RPMI8226 (cell line): ENCODE data around the gene BUB1.
A peak's percentile ranks its signal among the peaks of the same experiment; 100 is the strongest.
"Not testable (repeated sequence)": the region's sequence is repeated elsewhere in the genome, so short reads cannot be mapped to it uniquely, and the experiment has no call there.

ENCODE experiments used
- DNase-seq: peaks from one replicate; pipeline ENCODE4 v3.0.0-alpha.2; 2015

The BUB1 gene

DNA sequence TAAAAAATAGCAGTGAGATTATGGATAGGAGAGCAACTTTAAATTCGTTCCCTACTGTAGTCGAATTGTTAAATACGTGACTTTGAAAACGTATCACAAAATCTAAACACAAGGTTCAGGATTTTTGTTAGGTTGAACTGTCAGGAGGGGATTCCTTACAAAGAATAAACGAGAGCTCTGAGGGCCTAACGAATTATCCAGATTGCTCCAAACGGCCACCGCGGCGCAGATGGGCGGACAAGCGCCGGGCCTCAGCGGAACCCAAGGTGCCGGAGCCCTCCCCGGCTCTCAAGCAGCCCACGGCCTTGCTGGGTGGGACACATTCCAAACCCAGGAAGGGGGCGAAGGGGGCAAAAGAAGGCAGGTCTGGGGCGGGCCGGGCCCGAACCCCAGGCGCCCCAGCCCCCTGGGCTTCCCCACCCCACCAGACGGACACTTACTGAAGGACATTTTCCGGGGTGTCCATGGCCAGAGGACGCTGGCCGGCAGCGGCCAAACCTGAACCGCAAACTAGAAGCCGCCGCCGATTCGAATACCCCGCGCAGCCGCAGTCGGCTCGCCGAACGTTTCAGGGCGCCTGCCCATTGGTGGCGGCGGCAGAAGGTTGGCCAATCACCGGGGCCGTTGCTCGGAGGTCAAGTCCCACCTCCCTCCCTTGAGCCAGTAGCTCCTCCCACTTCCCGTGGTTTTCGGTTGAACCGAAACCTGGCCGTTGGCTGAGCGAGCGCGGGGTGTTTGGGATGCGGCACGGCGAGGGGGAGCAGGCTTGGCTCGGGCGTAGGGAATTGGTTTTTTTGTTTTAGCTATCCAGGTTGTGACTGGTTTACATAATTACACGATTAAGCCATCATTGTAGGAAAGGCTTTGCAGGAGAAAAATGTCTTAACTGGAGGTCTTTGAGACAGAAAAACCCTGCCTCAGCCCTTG, at the start of gene BUB1:
Gene BUB1, minus strand, starts transcription at position 534 of the 927 bp plus-strand sequence. Its CDS starts 68 bp downstream, at position 466.
- DNase-seq, result peak; percentile 98

DNA sequence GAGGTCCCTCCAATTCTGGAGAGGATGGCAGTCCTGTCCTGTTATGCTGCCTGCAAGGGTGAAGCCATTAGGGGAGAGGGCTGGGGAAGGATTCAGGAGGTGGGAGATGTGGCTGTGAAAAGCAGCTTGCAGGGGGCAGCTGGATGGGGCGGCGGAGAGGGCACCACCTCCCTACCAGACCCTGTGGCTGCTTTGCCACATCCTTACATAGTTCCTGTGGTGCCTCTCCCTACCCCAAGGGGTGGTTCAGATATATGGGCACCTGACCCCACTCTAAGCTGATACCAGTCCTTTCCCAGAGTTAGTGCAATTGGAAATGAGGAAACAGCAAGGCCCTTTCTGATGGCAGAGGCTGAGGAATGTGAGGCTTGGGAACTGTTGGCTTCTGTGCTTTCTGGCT, 48.4 kb upstream of the BUB1 start:
- no peak for DNase-seq

- no peak for DNase-seq
These were observed 48.0 kb upstream of the BUB1 start for GRCh38 chr2:110725859-110726258.

DNA sequence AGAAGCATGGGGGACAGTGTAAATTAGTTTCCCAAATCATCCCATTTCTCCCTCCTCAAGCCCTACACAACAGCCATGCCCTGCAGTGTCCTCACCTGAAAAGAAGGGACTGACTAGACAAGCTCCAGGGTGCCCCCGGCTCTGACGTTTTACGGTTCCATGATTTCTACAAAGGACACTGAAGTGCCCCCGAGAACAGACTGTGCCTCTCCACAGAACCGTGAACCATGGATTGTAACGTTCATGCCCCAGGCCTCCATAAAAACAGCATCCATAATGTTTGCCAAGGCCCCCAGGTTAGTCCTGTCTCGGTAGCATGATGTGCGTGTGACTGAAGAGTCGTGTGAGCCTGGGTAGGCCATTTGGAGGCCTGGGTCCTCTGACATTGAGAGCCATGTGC, 47.5 kb upstream of the BUB1 start:
- no peak for DNase-seq

DNA sequence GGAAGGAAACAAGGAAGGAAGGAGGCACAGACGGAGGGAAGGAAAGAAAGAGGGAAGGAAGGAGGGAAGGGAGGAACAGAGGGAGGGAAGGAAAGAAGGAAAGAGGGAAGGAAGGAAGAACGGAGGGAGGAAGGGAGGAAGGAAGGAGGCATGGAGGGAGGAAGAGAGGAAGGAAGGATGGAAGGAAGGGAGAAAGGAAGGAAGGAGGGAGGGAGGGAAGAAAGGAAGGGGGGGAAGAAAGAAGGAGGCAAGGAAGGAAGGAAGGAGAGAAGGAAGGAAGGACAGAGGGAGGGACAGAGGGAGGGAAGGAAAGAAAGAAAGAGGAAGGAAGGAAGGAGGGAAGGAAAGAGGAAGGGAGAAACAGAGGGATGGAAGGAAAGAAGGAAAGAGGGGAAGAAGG, 47.0 kb upstream of the BUB1 start:
- no peak for DNase-seq

GRCh38 chr2:110720547-110720946, 42.7 kb upstream of the BUB1 start:
- no peak for DNase-seq

DNA sequence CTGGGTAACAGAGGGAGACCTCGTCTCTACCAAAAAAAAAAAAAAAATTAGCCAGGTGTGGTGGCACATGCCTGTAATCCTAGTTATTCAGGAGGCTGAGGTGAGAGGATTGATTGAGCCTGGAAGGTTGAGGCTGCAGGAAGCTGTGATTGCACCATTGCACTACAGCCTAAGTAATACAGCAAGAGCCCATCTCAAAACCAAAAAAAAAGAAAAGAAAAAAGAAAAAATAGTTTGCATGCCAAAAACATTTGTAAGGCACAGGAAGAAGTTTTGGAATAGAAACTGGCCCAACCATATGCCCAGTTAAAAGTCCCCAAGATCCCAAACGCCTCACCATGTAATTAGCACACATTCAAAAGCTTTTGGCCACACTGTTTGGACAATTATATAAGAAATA, 41.1 kb upstream of the BUB1 start:
- no peak for DNase-seq

DNA sequence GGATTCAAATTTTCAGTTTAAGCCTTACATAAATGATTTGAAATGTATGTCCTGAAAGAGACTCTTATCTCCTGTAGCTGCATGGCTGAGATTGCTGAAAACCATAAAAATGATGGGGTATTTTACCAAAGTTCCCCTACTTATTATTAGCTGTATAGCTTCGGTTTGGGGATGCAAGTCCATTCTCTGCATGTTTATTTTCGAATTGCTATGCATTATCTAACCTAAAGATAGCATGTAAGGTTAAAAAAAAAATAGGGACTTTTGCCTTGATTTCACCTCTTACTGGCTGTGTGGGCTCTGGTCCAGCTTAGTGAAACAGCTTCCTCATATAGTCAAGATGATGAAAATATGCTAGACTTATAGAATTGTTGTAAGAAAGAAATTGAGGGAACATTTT, 40.5 kb upstream of the BUB1 start:
- DNase-seq, result no peak

- no peak for DNase-seq
These were observed 39.9 kb upstream of the BUB1 start for GRCh38 chr2:110717734-110718133.

DNA sequence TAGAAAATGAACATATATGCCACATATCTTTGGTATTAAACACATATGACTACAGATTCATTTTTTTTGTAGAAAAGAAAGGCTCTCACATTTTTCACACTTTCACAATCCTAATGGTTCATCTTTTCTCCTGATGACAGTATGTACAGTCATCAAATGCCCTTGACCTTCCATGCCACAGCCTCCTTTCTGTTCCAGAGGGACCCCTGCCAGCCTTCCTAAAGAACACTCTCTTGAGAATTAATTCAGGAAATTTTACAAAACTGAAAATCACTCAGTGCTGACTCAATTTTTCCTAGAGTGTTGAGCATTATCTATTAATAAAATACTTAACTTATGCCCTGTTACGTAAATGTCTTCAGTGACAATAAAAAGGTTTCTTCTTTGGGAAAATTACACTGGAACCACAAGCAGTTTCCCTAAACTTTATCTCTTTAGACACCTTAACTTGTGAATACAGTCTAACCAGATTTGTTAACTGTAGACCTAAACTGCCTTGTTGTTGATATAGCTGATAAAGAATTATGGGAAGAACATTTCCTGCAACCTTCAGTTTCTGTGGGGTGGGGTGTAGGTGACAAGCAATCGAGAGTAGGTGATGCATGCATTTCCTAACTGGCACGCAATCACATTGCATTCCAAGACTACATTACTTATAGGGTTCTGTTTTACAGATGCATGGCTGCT, 39.2 kb upstream of the BUB1 start:
- DNase-seq, result no peak

DNA sequence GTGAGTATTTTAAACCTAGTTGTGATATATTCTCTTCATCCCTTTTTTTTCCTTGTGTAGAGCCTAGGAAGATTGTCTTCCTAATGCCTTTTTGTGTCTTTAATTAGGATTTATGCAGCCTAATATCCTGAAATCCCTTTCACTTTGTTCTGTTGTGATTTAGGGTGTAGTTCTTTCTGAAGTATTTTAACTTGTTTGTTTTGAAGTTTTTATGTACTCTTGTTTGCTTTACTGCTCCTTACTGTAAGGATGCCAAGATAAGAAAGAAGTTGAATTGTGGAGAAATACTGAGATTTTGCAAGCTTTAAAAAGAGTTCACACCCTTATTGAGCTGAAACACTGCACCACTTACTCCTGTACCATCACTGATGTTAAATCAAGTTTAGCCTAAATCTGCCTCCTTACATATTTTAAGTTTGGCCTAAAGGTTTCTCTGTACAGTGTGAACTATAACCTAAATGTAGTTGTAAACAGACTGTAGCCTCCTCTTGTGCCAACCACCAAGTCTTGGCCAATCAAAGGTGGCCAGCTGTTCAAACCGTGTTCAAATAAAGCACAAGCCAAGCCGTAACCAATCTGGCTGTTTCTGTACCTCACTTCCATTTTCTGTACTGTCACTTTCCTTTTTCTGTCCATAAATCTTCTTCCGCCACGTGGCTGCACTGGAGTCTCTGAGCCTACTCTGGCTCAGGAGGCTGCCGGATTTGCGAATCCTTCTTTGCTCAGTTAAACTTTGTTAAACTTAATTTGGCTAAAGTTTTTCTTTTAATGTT, 36.8 kb upstream of the BUB1 start:
- DNase-seq, result no peak

GRCh38 chr2:110713513-110714362, 35.9 kb upstream of the BUB1 start:
- peak; percentile 47 for DNase-seq

DNA sequence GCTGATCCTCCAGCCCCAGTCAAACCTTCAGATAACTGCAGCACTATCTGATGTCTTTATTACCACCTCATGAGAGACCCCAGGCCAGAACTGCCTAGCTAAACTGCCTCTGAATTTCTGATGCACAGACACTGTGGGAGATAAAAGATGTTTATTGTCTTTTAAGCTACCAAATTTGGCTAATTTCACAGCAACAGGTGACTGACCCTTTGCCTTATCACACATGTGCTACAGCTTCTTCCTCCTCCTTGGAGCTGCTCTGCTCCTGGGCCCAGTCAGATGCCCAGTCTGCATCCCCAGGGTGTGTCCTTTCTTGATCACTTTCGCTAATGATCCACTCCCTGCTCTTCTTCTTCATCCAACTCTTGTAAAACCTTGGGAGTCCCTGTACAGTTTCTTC, 34.9 kb upstream of the BUB1 start:
- DNase-seq, result no peak

DNA sequence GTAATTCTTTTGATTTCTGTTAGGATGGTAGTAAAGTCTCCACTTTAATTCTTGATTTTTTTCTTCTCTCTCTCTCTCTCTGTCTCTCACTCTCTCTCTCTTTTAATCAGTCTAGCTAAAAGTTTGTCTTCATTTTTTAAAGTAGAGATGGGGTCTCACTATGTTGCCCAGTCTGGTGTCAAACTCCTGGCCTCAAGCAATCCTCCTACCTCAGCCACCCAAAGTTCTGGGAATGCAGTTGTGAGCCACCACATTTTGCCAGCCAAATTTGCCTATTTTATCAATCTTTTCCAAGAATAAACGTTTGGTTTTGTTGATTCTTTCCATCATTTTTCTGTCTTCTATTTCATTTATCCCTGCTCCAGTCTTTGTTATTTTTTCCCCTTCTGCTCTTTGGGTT, 30.6 kb upstream of the BUB1 start:
- no peak for DNase-seq

DNA sequence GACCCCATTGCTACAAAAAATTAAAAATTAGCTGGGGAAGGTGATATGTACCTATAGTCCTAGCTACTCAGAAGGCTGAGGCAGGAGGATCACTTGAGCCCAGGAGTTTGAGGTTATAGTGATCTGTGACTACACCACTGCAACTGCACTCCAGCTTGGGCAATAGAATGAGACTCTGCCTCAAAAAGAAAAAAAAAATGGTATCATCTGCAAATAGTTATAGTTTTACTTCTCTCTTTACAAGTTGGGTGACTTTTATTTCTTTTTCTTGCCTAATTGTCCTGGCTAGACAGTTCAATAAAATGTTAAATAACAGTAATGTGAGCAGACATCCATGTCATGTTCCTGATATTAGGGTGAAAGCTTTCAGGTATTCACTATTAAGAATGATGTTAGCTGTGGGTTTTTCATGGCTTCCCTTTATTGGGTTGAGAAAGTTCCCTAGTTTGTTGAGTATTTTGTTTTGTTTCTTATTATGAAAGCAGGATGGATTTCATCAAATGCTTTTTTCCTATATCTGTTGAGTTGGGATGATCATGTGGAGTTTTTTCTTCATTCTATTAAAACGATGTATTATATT, 29.6 kb upstream of the BUB1 start:
- DNase-seq, result no peak

DNA sequence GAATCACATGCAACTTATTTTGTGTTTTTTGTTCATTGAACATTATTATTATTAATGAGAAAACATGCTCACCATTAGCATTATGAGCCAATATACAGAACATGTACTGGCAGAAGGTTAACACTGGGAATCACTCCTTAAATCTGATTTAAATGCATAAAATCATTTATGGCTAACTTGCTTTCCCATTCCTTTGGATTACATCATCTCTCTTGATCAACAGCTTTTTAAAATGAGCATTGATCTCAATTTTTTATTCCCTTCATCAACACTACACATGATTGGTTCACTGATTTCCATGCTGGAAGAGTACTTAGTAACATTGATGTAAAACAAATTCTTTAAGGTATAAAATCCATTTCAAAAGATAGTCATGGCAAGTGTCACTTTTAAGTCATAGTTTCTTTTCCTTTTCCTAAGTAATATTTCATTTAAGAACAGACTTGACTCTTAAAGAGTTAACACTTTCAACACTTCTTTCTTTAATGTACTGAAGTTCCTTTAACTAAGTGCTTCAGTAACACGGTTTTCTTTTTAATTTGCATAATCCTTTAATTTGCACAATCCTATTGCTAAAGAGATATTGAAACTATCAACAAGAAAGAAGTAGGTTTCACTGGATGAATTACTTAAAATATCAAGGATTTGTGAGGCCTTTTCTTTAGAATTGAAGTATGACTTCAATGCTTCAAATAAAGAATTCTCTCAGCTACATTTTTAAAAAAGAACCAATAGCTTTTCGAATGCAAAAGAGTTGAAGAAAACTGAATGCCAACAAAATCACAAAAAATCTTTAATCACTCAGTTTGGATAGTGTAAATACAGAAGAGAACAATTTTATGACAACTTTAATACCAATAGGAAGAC, 24.9 kb upstream of the BUB1 start:
- no peak for DNase-seq

- not testable (repeated sequence) for DNase-seq
These were observed 20.4 kb upstream of the BUB1 start for GRCh38 chr2:110698253-110698652.

DNA sequence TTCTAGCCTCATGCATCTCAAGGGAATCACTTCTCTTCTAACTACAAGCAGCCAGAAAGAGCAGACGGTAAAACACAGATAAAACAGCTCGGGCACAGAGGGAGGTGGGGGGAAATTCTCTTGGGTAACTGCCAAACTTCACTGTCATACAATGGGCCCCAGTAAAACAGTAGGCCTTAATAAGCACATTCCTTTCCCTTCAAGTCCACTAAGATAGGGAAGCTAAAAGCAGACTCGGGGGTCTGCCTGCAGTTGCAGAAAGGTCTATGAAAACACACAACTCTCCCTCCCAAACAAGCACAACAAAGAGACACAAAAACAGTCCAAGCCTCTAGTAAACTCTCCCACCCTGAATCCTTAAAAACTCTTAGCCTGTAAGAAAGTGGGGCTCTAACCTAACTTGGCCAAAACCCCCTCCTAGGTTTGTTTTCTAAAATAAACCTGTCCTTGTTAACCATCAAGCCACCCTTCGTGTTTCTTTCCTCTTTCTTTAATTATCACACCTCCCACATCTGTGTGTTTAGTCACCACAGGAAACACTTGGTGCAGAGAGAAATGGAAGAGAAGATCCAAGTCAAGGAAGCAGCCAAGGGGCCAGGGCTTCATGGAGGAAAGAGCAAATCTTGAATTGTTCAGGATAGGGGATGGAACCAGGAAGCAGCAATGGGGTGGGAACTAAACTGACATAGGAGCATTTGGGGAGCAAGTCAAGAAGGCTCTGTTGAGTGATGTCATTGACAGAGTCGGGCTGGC, 17.5 kb upstream of the BUB1 start:
- peak; percentile 26 for DNase-seq

- DNase-seq, result no peak
These were observed 13.9 kb upstream of the BUB1 start for GRCh38 chr2:110691612-110692258.
